Heart left ventricle (tissue), 16 donors: ENCODE data around the gene ZBTB24. TPM values are rescaled to one million over a fixed set of nuclear protein-coding genes. Genes with fewer than 3 reads are reported as not detected.

Source experiments
- ATAC-seq, 4 donors: fragments of 200-7000 bp; cut with Tn5 transposase; one replicate each; pipeline ENCODE4 v1.9.1; 2020 to 2022; ENCODE audit warnings: moderate library complexity in 4 of 4, mild to moderate bottlenecking in 3 of 4, moderate number of reproducible peaks in 1 of 4
- DNase-seq, 5 donors: peaks; one replicate each; pipeline ENCODE4 v3.0.0-alpha.2; 2020
- H3K27ac ChIP-seq, 12 donors: fragments of 200-600 bp; sonication (generic) in 4 of 12; one replicate each; pipeline versions ENCODE4 v1.5.0 to v1.8.0; 2016 to 2022; ENCODE audit warnings: mild to moderate bottlenecking in 2 of 12
- H3K27me3 ChIP-seq, 9 donors: fragments of 200-600 bp; sonication (generic) in 2 of 9; one replicate each; pipeline versions ENCODE4 v1.5.1 to v1.8.0; 2016 to 2022; ENCODE audit warnings: mild to moderate bottlenecking in 3 of 9
- H3K36me3 ChIP-seq, 9 donors: fragments of 200-600 bp; sonication (generic) in 2 of 9; one replicate each; pipeline versions ENCODE4 v1.5.0 to v1.8.0; 2018 to 2022; ENCODE audit warnings: mild to moderate bottlenecking in 2 of 9
- H3K4me1 ChIP-seq, 12 donors: fragments of 200-600 bp; sonication (generic) in 4 of 12; one replicate each; pipeline versions ENCODE4 v1.5.0 to v1.8.0; 2016 to 2022; ENCODE audit warnings: mild to moderate bottlenecking in 3 of 12
- H3K4me3 ChIP-seq, 12 donors: fragments of 200-600 bp; sonication (generic) in 4 of 12; one replicate each; pipeline versions ENCODE4 v1.5.0 to v1.8.0; 2017 to 2022; ENCODE audit warnings: mild to moderate bottlenecking in 9 of 12, moderate library complexity in 4 of 12
- H3K9me3 ChIP-seq, 12 donors: fragments of 200-600 bp; sonication (generic) in 4 of 12; one replicate each; pipeline versions ENCODE4 v1.5.0 to v1.8.0; 2016 to 2022; ENCODE audit warnings: mild to moderate bottlenecking in 1 of 12
- POLR2A ChIP-seq, 2 donors: fragments of 450-650 bp; IDR thresholded peaks; one replicate each; pipeline ENCODE4 v1.6.1; 2017; ENCODE audit warnings: antibody characterized with exemption in 2 of 2, mild to moderate bottlenecking in 2 of 2, moderate library complexity in 2 of 2
- WGBS, 4 donors: extraction: QIAGEN DNeasy Blood & Tissue Kit in 2 of 4; methylation state at CpG; one replicate each; pipeline versions ENCODE4 v1.1.5 to v1.1.7; 2013 to 2018; 5-methylcytosine and 5-hydroxymethylcytosine counted together
- intact Hi-C, 10 donors: fragments of 100-400 bp; cut with DNase I; formaldehyde crosslinking; loops; one replicate each; pipeline versions ENCODE4 v1.11.1 to v1.14.2; 2022
- polyA plus RNA-seq, 2 donors: library from polyadenylated mRNA; stranded (reverse); fragments of 200-250 nt; gene quantifications; one replicate each; pipeline ENCODE4 v1.2.3, GENCODE V29; 2013
- total RNA-seq, 9 donors: library from RNA; depleted of rRNA in 2 of 9; stranded (reverse); fragments of >200 nt in 2 of 9; fragmentation: NEBNext Ultra II Directional in 3 of 9; extraction: Animal tissue kit (Norgen Biotek cat#: 25700) in 3 of 9; gene quantifications; one replicate each; pipeline versions ENCODE4 v1.1.0 to v1.2.4, GENCODE V29; 2016 to 2023
- TF ChIP-seq, protein P1 (sequence below), 12 donors: fragments of 200-600 bp; sonication (generic) in 4 of 12; IDR thresholded peaks; one replicate each; pipeline versions ENCODE4 v1.5.0 to v1.8.0; 2018 to 2022; ENCODE audit warnings: antibody characterized with exemption in 12 of 12, mild to moderate bottlenecking in 5 of 12
- donor health status: ischemic (EF 13 %, LVEDD 7.1; RV severe dilation, severe dysfunction).
- donor health status: healthy with polysubstance abuse.
- donor health status: DM: no; HTN: yes; CAD: no.
- donor health status: DM: no; HTN: no; CAD: no.
- donor health status: ischemic (EF 25% LVEDD 6.9; RV normal size, moderate dysfunction).
- donor health status: ischemic (EF 25% LVEDD 5.7; RV mildly dilated, moderate dysfunction).
- donor health status: healthy.
- donor health status: DM: yes; HTN: yes; CAD: no.
- donor health status: ischemic (EF 35%, LVEDD 5.7; RV mildly dilated, moderate dysfunction).
- donor health status: nonischemic (EF 11% LVEDD 7.7; RV severe dilation, severe dysfunction).
- donor health status: DM: yes; HTN: yes; CAD: no.
- donor health status: PGD.
- donor health status: ischemic (EF 29% LVEDD 5.4; RV normal size, mild dysfunction).
- donor health status: nonischemic (EF 23%, LVEDD 6.1; RV moderate dilation, normal function).

Gene ZBTB24
- total and polyA plus RNA-seq, 11 donors: 1.9 to 4.8 (median 2.9) TPM

DNA sequence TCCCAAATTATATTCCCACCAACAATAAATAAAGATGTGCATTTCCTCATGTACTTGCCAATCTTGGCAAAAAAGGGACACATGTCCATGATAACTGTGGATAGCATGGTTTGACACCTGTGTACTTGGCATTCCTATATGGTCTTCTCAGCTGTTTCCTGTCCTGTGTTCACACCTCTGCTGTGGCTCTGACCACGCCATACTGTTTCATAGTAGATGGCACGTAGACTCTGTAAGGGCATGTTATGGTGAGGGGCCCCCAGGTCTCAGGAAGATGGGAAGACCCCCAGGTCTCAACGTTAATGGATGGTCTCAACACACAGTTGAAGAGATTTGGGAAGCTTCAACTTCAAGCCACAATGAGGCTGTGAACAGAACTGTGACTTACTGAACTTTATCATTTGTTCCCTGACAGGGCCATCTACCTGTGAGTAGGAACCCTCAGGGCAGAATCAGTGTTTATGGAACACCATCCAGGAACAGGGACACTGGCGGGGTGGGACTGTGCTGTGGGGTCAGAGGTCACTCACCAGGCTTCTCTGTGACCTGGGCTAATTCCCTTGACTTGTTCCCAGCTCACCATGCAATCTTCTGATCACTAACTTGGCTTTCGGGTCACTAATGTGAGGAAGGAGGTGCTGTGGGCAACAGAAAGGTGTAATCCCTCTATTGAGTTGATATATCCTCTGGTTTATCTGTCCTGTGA, 11.8 kb downstream of the ZBTB24 start:
- 92 to 100% (median 97%) methylated on average over 5 of the region's 5 CpGs for WGBS, 4 donors

DNA sequence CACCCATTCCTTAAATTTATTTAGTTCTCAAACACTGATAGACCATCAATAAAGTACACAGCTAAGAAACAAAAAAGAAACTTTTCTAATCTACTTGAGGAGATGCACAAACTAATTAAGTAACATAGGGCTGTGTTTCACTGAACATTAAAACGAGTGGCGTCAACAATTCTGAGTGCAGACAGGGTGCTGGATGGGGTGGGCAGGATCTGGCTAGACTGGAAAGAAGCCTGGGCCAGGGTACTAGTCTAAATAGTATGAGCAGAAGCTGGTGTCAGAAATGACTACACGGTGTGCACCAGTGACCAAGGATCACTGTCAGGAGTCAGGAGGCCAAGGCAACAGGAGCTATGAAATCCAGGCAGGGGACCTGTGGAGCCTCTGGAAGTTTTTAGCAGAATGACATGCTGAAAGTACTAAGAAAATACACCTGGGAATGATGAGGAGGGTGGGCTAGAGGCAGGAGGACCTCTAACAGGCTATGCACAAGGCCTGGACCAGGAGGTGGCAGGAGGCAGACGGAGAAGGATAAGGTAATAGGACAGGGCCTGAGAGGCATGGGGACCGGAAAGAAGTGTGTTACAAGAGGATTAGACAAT, 13.3 kb downstream of the ZBTB24 start:
- Histone ChIP-seq H3K9me3 (no peaks in the 10 kb centered on the region), H3K27me3 (no peaks in the 10 kb centered on the region), H3K27ac (no peak overlapping the region), H3K4me3 (no peak overlapping the region), H3K36me3 (peaks cover 2 to 100% (median 95%) of the 10 kb centered on the region in 9 donors), H3K4me1 (peaks cover 0 to 9% (median 0%) of the 10 kb centered on the region in 12 donors)
- TF ChIP-seq, protein P1, sequence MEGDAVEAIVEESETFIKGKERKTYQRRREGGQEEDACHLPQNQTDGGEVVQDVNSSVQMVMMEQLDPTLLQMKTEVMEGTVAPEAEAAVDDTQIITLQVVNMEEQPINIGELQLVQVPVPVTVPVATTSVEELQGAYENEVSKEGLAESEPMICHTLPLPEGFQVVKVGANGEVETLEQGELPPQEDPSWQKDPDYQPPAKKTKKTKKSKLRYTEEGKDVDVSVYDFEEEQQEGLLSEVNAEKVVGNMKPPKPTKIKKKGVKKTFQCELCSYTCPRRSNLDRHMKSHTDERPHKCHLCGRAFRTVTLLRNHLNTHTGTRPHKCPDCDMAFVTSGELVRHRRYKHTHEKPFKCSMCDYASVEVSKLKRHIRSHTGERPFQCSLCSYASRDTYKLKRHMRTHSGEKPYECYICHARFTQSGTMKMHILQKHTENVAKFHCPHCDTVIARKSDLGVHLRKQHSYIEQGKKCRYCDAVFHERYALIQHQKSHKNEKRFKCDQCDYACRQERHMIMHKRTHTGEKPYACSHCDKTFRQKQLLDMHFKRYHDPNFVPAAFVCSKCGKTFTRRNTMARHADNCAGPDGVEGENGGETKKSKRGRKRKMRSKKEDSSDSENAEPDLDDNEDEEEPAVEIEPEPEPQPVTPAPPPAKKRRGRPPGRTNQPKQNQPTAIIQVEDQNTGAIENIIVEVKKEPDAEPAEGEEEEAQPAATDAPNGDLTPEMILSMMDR (IDR thresholded peaks at IDR 0.05): no peak
- TF ChIP-seq POLR2A (IDR thresholded peaks at IDR 0.05): no peak
- WGBS, 4 donors: 90 to 92% (median 92%) methylated on average over 5 of the region's 5 CpGs
- DNase-seq (no peak), ATAC-seq (no peak)
- intact Hi-C loops: no loop called here

More for the DNA sequence above, 11.8 kb downstream of the ZBTB24 start:
- Histone ChIP-seq H3K27ac (no peak overlapping the region), H3K36me3 (peaks cover 2 to 100% (median 95%) of the 10 kb centered on the region in 9 donors), H3K27me3 (no peaks in the 10 kb centered on the region), H3K4me1 (peaks cover 0 to 3% (median 0%) of the 10 kb centered on the region in 12 donors), H3K9me3 (no peaks in the 10 kb centered on the region), H3K4me3 (no peak overlapping the region)
- intact Hi-C loops: no loop called here
- TF ChIP-seq, protein P1 (IDR thresholded peaks at IDR 0.05): no peak
- no peak for TF ChIP-seq POLR2A (IDR thresholded peaks at IDR 0.05)
- DNase-seq (no peak), ATAC-seq (no peak)

DNA sequence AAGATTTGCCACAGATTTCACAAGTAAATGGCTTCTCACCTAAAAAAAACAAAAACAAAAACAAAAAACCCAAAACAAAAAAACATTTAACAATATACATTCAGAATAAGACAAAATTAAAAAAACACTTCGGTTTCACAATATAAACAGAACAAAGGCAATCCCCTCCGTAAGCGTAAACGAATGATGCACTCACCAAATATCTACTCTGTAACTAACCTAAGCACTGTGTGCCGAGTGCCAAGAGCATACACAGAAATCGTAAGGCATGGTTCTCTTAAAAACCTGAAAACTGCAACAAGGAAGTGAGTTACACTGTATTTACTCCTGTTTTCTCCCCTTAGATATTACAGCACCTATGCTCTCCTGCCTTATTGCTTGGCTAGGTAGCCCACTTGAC, 15.3 kb downstream of the ZBTB24 start:
- 92 to 95% (median 93%) methylated on average over 6 of the region's 6 CpGs for WGBS, 4 donors
- Histone ChIP-seq H3K4me3 (no peak overlapping the region), H3K27ac (no peak overlapping the region), H3K9me3 (no peaks in the 10 kb centered on the region), H3K36me3 (peaks cover 0 to 100% (median 94%) of the 10 kb centered on the region in 9 donors), H3K4me1 (peaks cover 0 to 9% (median 0%) of the 10 kb centered on the region in 12 donors), H3K27me3 (no peaks in the 10 kb centered on the region)
- intact Hi-C loops: no loop called here
- no peak for DNase-seq
- no peak for TF ChIP-seq POLR2A (IDR thresholded peaks at IDR 0.05)
- ATAC-seq: no peak

DNA sequence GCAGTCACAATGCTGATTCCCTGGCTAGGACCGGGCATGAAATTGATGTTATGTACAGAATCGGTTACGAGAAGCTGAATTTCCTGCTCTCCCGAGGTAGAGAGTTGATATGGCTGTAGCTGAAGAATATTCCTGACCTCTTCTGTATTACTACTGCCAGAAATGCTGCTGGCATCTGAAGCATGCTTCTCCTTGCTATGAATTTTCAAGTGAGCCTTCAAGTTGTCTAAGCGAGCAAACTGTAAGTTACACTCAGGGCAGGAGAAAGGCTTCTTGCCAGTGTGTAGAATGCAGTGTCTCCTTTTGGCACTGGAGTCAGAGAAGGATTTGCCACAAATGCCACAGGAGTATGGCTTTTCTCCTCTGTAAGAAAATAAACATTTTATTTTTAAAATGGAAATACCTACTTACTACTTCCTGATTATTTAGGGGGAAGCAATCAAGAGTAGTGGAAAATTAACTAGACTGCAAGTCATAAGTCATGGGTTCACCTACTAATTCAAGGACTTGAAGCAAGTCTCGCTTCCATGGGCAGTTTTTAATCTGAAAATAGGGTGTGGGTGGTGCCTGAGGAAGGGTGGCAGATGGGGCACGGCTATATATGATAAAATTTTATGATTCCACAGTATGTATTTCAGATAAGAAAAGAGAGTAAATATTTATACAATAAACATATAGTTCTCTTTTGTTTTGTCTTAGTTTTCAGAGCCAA, 16.7 kb downstream of the ZBTB24 start:
- WGBS, 4 donors: 75 to 80% (median 79%) methylated on average over 7 of the region's 7 CpGs
- DNase-seq (no peak), ATAC-seq (no peak)
- Histone ChIP-seq H3K4me1 (peaks cover 0 to 9% (median 0%) of the 10 kb centered on the region in 12 donors), H3K9me3 (peaks cover 0 to under 1% (median 0%) of the 10 kb centered on the region in 12 donors), H3K4me3 (no peak overlapping the region), H3K36me3 (peaks cover 0 to 100% (median 94%) of the 10 kb centered on the region in 9 donors), H3K27me3 (no peaks in the 10 kb centered on the region), H3K27ac (peak overlapping the region in 1 of 12 donors; percentile 2)
- TF ChIP-seq, protein P1 (IDR thresholded peaks at IDR 0.05): no peak
- no peak for TF ChIP-seq POLR2A (IDR thresholded peaks at IDR 0.05)
- intact Hi-C loops: no loop called here
